Measurements from ENCODE around the gene INTS7. TPM values are rescaled to one million over a fixed set of nuclear protein-coding genes. Genes with fewer than 3 reads are reported as not detected.

INTS7 gene
- total and polyA plus RNA-seq, 8 donors = 18.9 to 28.7 (median 22.1) TPM

DNA sequence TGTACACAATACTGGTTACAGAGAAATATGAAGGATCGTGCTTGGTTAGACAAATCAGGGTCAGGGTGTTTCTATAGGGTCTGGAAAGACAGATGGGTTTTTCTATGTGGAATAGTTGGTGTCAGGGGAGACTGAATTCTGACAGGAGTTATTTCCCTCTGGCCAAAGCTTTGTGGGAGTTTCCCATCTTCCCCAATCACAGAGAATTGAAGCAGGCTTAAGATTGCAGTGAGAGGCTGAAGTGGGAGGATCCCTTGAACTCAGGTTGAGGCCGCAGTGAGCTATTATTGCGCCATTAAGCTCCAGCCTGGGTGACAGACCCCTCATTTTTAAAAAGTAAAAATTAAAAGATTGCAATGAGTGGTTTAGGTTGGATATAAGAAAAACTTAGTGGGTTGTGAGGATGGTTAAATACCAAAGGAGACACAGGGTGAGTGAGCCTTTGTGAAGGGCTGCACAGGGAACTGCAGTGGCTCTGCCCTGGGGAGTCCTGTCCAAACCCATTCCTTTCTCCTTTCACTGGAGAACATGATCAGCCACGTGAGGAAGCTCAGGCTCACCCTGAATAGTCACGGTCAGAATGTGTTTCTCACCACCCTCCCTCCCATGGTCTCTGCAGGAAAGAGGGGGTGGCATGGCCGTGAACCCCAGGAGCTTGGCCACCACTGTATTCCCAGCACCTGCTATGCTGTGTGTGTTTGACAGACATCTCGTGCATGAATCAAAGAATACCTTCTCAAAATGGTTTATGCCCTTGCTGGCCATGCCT, 101.2 kb downstream of the INTS7 start:
- H3K36me3 ChIP-seq = no peaks in the 10 kb centered on the region
- H3K4me1 ChIP-seq = peaks cover 3 to 35% of the 10 kb centered on the region in 2 donors
- TF ChIP-seq, protein P1, sequence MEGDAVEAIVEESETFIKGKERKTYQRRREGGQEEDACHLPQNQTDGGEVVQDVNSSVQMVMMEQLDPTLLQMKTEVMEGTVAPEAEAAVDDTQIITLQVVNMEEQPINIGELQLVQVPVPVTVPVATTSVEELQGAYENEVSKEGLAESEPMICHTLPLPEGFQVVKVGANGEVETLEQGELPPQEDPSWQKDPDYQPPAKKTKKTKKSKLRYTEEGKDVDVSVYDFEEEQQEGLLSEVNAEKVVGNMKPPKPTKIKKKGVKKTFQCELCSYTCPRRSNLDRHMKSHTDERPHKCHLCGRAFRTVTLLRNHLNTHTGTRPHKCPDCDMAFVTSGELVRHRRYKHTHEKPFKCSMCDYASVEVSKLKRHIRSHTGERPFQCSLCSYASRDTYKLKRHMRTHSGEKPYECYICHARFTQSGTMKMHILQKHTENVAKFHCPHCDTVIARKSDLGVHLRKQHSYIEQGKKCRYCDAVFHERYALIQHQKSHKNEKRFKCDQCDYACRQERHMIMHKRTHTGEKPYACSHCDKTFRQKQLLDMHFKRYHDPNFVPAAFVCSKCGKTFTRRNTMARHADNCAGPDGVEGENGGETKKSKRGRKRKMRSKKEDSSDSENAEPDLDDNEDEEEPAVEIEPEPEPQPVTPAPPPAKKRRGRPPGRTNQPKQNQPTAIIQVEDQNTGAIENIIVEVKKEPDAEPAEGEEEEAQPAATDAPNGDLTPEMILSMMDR (IDR thresholded peaks at IDR 0.05) = no peak
- peaks cover 0 to 32% of the 10 kb centered on the region in 2 donors for H3K27me3 ChIP-seq
- DNase-seq (no peak), ATAC-seq (no peak)
- intact Hi-C loops (cut with DNase I) = no loop called here
- no peaks in the 10 kb centered on the region for H3K9me3 ChIP-seq
- H3K27ac ChIP-seq = no peak overlapping the region
- no peak overlapping the region for H3K4me3 ChIP-seq

DNA sequence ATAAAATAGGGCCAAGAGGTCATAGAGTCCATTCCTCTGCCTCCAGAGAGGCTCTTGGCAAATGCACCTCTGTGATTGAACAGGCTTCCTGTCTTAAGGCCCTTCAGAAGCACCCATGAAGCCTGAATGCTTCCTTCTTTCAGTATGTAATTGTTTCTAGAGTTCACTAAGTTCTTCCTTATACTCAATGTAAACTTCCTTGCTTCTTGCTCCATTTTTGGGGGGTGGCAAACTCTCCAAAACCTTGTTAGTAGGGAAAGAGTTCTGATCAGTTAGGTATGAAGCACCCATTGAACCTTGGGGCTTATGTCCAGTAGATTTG, 102.5 kb downstream of the INTS7 start:
- Histone ChIP-seq H3K4me3 (no peak overlapping the region), H3K27ac (no peak overlapping the region), H3K9me3 (no peaks in the 10 kb centered on the region), H3K36me3 (no peaks in the 10 kb centered on the region), H3K27me3 (peaks cover 0 to 32% of the 10 kb centered on the region in 2 donors), H3K4me1 (peaks cover 9 to 36% of the 10 kb centered on the region in 2 donors)
- TF ChIP-seq, protein P1 (IDR thresholded peaks at IDR 0.05) = no peak
- no peak for DNase-seq
- no peak for ATAC-seq
- intact Hi-C loops (cut with DNase I) = no loop called here

DNA sequence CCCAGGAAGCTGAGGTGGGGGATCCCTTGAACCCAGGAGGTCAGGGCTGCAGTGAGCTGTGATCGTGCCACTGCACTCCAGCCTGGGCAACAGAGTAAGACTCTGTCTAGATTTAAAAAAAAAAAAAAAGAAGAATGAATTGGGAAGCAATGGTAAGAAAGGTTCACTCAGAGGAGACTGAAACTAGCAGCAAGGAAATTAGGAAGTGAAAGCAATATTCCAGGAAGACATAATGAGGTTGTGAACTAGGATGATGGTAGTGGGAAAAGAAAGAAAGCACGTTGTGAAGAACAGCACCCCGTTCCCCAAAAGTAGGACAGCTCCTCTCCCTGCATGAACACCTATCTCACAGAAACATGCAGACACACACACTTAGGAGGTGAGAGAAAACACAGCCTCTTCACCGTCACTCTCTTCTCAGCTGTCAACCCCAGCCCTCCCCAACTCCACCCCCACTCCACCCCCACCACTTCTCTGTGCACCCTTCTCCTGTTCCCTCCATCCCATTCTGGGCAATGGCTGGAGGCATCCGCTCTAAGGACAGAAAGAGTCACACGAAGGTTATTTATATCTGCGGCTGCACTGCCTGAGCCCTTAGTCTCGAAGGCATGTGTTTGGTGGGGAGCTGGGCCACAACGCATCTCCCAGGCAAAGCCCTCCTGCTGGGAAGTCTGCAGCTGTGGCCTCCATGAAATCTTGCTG, 103.0 kb downstream of the INTS7 start:
- no peak overlapping the region for H3K27ac ChIP-seq
- TF ChIP-seq, protein P1 (IDR thresholded peaks at IDR 0.05) = no peak
- peaks cover 10 to 36% of the 10 kb centered on the region in 2 donors for H3K4me1 ChIP-seq
- intact Hi-C loops (cut with DNase I) = no loop called here
- H3K9me3 ChIP-seq = no peaks in the 10 kb centered on the region
- no peak for ATAC-seq
- DNase-seq = no peak
- H3K27me3 ChIP-seq = peaks cover 0 to 32% of the 10 kb centered on the region in 2 donors
- H3K36me3 ChIP-seq = no peaks in the 10 kb centered on the region
- H3K4me3 ChIP-seq = no peak overlapping the region

DNA sequence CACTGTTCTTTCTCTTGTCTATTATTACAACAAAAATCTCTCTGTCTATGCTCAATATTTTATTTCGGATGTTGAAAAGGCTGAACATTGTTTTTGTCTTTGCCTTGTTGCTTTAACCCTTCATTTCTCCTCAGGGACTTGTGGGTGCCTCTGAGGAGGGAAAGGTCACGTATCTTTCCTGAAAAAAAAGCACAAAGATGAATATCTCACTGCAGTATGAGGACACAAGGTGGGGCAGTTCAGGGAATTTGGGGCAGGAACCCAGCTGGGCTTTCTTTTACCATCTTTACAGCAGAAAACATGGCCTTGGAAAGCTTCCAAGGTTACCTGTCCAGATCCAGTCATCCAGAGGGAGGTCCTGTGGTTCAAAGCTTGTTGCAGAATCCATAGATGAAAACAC, 105.7 kb downstream of the INTS7 start:
- peak overlapping the region; percentile 44 to 76 for H3K27ac ChIP-seq
- DNase-seq = no peak
- no peaks in the 10 kb centered on the region for H3K36me3 ChIP-seq
- H3K9me3 ChIP-seq = no peaks in the 10 kb centered on the region
- TF ChIP-seq, protein P1 (IDR thresholded peaks at IDR 0.05) = no peak
- peaks cover 0 to 29% of the 10 kb centered on the region in 2 donors for H3K27me3 ChIP-seq
- H3K4me3 ChIP-seq = no peak overlapping the region
- ATAC-seq = no peak
- intact Hi-C loops (cut with DNase I) = no loop called here
- peaks cover 10 to 36% of the 10 kb centered on the region in 2 donors for H3K4me1 ChIP-seq

DNA sequence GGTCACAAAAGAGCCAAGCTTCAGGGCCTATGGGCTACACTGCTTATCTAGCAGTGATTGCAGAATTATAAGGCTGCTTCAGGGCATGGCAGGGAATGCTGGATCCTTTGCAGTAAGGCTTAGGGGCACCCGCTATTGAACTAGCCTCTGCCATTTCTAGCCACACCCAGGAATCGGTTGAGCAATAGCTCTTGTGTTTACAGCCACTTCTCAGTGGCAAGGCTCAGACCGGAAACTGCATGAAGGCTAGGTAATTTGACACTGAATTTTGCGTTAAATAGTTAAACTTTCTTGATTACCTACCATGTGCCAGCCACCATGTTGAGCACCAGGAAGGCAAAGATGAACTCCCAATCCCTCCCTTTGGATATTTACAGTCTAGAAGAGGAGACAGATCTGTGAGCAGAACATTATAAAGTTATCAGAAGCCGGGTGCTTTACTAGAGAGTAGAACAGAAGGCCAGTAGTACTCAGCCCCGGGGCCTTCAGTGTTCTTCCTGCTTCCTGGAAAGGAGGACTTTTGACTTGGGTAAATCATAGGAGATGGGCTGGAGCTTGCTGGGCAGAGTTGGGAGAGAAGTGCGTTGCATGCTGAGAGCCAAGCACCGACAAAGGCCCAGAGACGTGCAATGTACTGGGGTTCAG, 106.2 kb downstream of the INTS7 start:
- TF ChIP-seq, protein P1 (IDR thresholded peaks at IDR 0.05) = no peak
- intact Hi-C loops (cut with DNase I) = no loop called here
- Histone ChIP-seq H3K4me3 (no peak overlapping the region), H3K27ac (peak overlapping the region; percentile 44 to 76), H3K27me3 (peaks cover 0 to 23% of the 10 kb centered on the region in 2 donors), H3K36me3 (no peaks in the 10 kb centered on the region), H3K9me3 (no peaks in the 10 kb centered on the region), H3K4me1 (peaks cover 10 to 36% of the 10 kb centered on the region in 2 donors)
- peak; percentile 70 for ATAC-seq
- DNase-seq = peak in 3 of 4 donors; percentile 32 to 63 (median 59)
